IMR-90 (cell line): Measurements from ENCODE around the gene KLF9. TPM values are rescaled to one million over a fixed set of nuclear protein-coding genes. Genes with fewer than 3 reads are reported as not detected.

Source experiments
- ATAC-seq: fragments of 200-7000 bp; cut with Tn5 transposase; 2 replicates; pipeline ENCODE4 v1.9.1; 2020; ENCODE audit warnings: low read depth, mild to moderate bottlenecking, moderate library complexity
- BruUV-seq: library from RNA; stranded (reverse); fragments of 400-500 nt; replicated peaks from 2 replicates; lab custom pipeline; 2021; lab: Mats Ljungman, UMichigan
- CTCF ChIA-PET: fragments of 300-600 bp; formaldehyde crosslinking; extraction: SDS; loops from one replicate; lab custom pipeline; 2021; ENCODE audit warnings: antibody characterized with exemption; lab: Yijun Ruan, JAX
- POLR2A ChIA-PET: fragments of 300-600 bp; sonication (Branson Sonifier 250); formaldehyde crosslinking; loops from one replicate; lab custom pipeline; 2022; ENCODE audit warnings: antibody characterized with exemption; ENCODE audit not compliant: unreplicated experiment; lab: Charles Lee
- DNase-seq: peaks from one replicate; pipeline ENCODE4 v3.0.0; 2013
- H2AFZ ChIP-seq: replicated peaks from 2 replicates; pipeline ENCODE3; 2013; ENCODE audit warnings: low read length, mild to moderate bottlenecking; ENCODE audit not compliant: poor library complexity
- H2AK5ac ChIP-seq: 2 replicates; pipeline ENCODE4 v1.6.1; 2013; ENCODE audit warnings: low read depth, low read length, inconsistent platforms
- H2AK9ac ChIP-seq: replicated peaks from 2 replicates; pipeline ENCODE3; 2013; ENCODE audit warnings: mild to moderate bottlenecking, low read depth, low read length, moderate library complexity; ENCODE audit not compliant: poor library complexity
- H2BK120ac ChIP-seq: 2 replicates; pipeline ENCODE4 v1.6.1; 2013; ENCODE audit warnings: low read depth, low read length, inconsistent platforms
- H2BK15ac ChIP-seq: 3 replicates; pipeline ENCODE4 v1.6.1; 2013; ENCODE audit warnings: low read depth, low read length, inconsistent platforms
- H2BK20ac ChIP-seq: 2 replicates; pipeline ENCODE4 v1.6.1; 2013; ENCODE audit warnings: low read depth, mild to moderate bottlenecking, inconsistent platforms, low read length, moderate library complexity
- H2BK5ac ChIP-seq: 2 replicates; pipeline ENCODE4 v1.6.1; 2013; ENCODE audit warnings: mild to moderate bottlenecking, low read depth, low read length, inconsistent platforms; ENCODE audit not compliant: poor library complexity, severe bottlenecking
- H3K14ac ChIP-seq: replicated peaks from 2 replicates; pipeline ENCODE4 v1.6.1; 2013; ENCODE audit warnings: low read depth, low read length, inconsistent platforms
- H3K18ac ChIP-seq: 2 replicates; pipeline ENCODE4 v1.6.1; 2013; ENCODE audit warnings: low read depth, low read length, control low read depth
- H3K23ac ChIP-seq: 2 replicates; pipeline ENCODE4 v1.6.1; 2013; ENCODE audit warnings: low read depth, low read length, inconsistent platforms
- H3K27ac ChIP-seq: 2 replicates; pipeline ENCODE4 v1.5.1; 2013; ENCODE audit warnings: mild to moderate bottlenecking, control low read depth, low read length; ENCODE audit not compliant: insufficient read depth
- H3K27me3 ChIP-seq: 2 replicates; pipeline ENCODE4 v1.6.1; 2013; ENCODE audit warnings: low read length; ENCODE audit not compliant: control insufficient read depth, insufficient read depth
- H3K36me3 ChIP-seq: 2 replicates; pipeline ENCODE4 v1.6.1; 2013; ENCODE audit warnings: low read length, mixed read lengths; ENCODE audit not compliant: control insufficient read depth, insufficient read depth
- H3K4ac ChIP-seq: 2 replicates; pipeline ENCODE4 v1.6.1; 2013; ENCODE audit warnings: low read depth, low read length, inconsistent platforms
- H3K4me1 ChIP-seq: 2 replicates; pipeline ENCODE4 v1.6.1; 2013; ENCODE audit warnings: low read length, mixed read lengths; ENCODE audit not compliant: control insufficient read depth, insufficient read depth
- H3K4me2 ChIP-seq: 2 replicates; pipeline ENCODE4 v1.6.1; 2013; ENCODE audit warnings: low read depth, mild to moderate bottlenecking, control low read depth, low read length, moderate library complexity
- H3K4me3 ChIP-seq: 2 replicates; pipeline ENCODE4 v1.5.1; 2013; ENCODE audit warnings: low read depth, mild to moderate bottlenecking, control low read depth, low read length, moderate library complexity; ENCODE audit not compliant: insufficient read depth
- H3K56ac ChIP-seq: 2 replicates; pipeline ENCODE4 v1.6.1; 2013; ENCODE audit warnings: low read length, inconsistent platforms; ENCODE audit not compliant: insufficient read depth; ENCODE audit errors: extremely low read depth
- H3K79me1 ChIP-seq, 2 experiments: 2 replicates each; pipeline ENCODE4 v1.6.1; 2013; ENCODE audit warnings: low read length in 2 of 2, inconsistent platforms in 1 of 2, low read depth in 1 of 2
- H3K9ac ChIP-seq: 2 replicates; pipeline ENCODE4 v1.6.1; 2013; ENCODE audit warnings: low read depth, low read length, control low read depth
- H3K9me1 ChIP-seq: 2 replicates; pipeline ENCODE4 v1.6.1; 2013; ENCODE audit warnings: low read length, inconsistent platforms; ENCODE audit not compliant: insufficient read depth
- H3K9me3 ChIP-seq: 2 replicates; pipeline ENCODE4 v1.6.1; 2013; ENCODE audit warnings: low read length; ENCODE audit not compliant: control insufficient read depth, insufficient read depth
- H4K20me1 ChIP-seq: 2 replicates; pipeline ENCODE4 v1.6.1; 2013; ENCODE audit warnings: low read length, inconsistent platforms; ENCODE audit not compliant: insufficient read depth
- H4K5ac ChIP-seq: 2 replicates; pipeline ENCODE4 v1.6.1; 2013; ENCODE audit warnings: mild to moderate bottlenecking, low read depth, low read length, control low read depth
- H4K8ac ChIP-seq, 2 experiments: 2 replicates each; pipeline ENCODE4 v1.6.1; 2013; ENCODE audit warnings: low read depth in 2 of 2, low read length in 2 of 2, control low read depth in 1 of 2, inconsistent platforms in 1 of 2
- H4K91ac ChIP-seq: 2 replicates; pipeline ENCODE4 v1.6.1; 2013; ENCODE audit warnings: low read depth, low read length, inconsistent platforms; ENCODE audit not compliant: insufficient read depth
- CEBPB ChIP-seq: IDR thresholded peaks from 2 replicates; pipeline ENCODE4 v1.6.1; 2012; ENCODE audit warnings: low read depth, low read length, improper control_type of control experiment
- CTCF ChIP-seq: conservative IDR thresholded peaks from 2 replicates; pipeline ENCODE4 v1.5.1; 2012; ENCODE audit warnings: mild to moderate bottlenecking, low read depth, low read length, improper control_type of control experiment
- FOS ChIP-seq: fragments of 150-350 bp; IDR thresholded peaks from 2 replicates; pipeline ENCODE4 v1.6.1; 2016; ENCODE audit warnings: low read depth, low read length
- MAFK ChIP-seq: IDR thresholded peaks from 2 replicates; pipeline ENCODE4 v1.6.1; 2012; ENCODE audit warnings: low read depth, low read length, improper control_type of control experiment
- MAZ ChIP-seq: IDR thresholded peaks from 2 replicates; pipeline ENCODE4 v1.6.1; 2012; ENCODE audit warnings: low read depth, mild to moderate bottlenecking, low read length, improper control_type of control experiment, moderate library complexity, borderline replicate concordance
- MXI1 ChIP-seq: IDR thresholded peaks from 2 replicates; pipeline ENCODE4 v1.6.1; 2012; ENCODE audit warnings: low read depth, mild to moderate bottlenecking, low read length, moderate library complexity, borderline replicate concordance
- NFE2L2 ChIP-seq: fragments of 150-350 bp; IDR thresholded peaks from 2 replicates; pipeline ENCODE4 v1.6.1; 2016; ENCODE audit warnings: low read depth, mild to moderate bottlenecking, low read length
- POLR2A ChIP-seq: IDR thresholded peaks from 2 replicates; pipeline ENCODE4 v1.6.1; 2012; ENCODE audit warnings: mild to moderate bottlenecking, low read depth, low read length
- RCOR1 ChIP-seq: IDR thresholded peaks from 2 replicates; pipeline ENCODE4 v1.6.1; 2012; ENCODE audit warnings: mild to moderate bottlenecking, low read length, improper control_type of control experiment; ENCODE audit not compliant: insufficient replicate concordance
- RFX5 ChIP-seq: IDR thresholded peaks from 2 replicates; pipeline ENCODE4 v1.8.0; 2012; ENCODE audit warnings: low read depth, mild to moderate bottlenecking, low read length, moderate library complexity
- SMC3 ChIP-seq: fragments of 150-350 bp; IDR thresholded peaks from 2 replicates; pipeline ENCODE4 v1.6.1; 2016; ENCODE audit warnings: low read depth, mild to moderate bottlenecking, antibody characterized with exemption, low read length, moderate library complexity
- WGBS, 2 experiments: methylation state at CpG; one replicate each; pipeline versions ENCODE4 v1.1.5 to v1.1.7; 2013; ENCODE audit warnings: missing lambda C conversion rate in 2 of 2; ENCODE audit not compliant: insufficient read length in 1 of 2; ENCODE audit errors: extremely low coverage in 2 of 2; 5-methylcytosine and 5-hydroxymethylcytosine counted together
- dilution Hi-C: fragments of 300-500 bp; cut with HindIII; formaldehyde crosslinking; loops from one replicate; pipeline ENCODE4 v1.14.3; 2018; ENCODE audit warnings: low sequenced_read_pairs; ENCODE audit not compliant: unreplicated experiment
- in situ Hi-C: fragments of 300-500 bp; cut with MboI; formaldehyde crosslinking; loops from 3 replicates; pipeline ENCODE4 v1.14.3; 2019; ENCODE audit warnings: low sequenced_read_pairs, inconsistent platforms, mixed read lengths
- intact Hi-C: fragments of 100-400 bp; cut with micrococcal nuclease; formaldehyde crosslinking; loops from 2 replicates; pipeline ENCODE4 v1.10.0; 2022
- polyA plus RNA-seq, 3 experiments: library from polyadenylated mRNA; depleted of rRNA; stranded (reverse); fragments of >200 nt; gene quantifications; 2 replicates each; pipeline ENCODE4 v1.2.3, GENCODE V29; 2012; ENCODE audit warnings: low replicate concordance in 1 of 3
- total RNA-seq: library from RNA; depleted of rRNA; stranded (reverse); fragments of >200 nt; gene quantifications from 2 replicates; pipeline ENCODE4 v1.2.3, GENCODE V29; 2012
- TF ChIP-seq, protein P1 (sequence below): fragments of 150-350 bp; IDR thresholded peaks from 2 replicates; pipeline ENCODE4 v1.6.1; 2017; ENCODE audit warnings: mild to moderate bottlenecking, antibody characterized with exemption, low read length, low read depth

Gene KLF9
- total and polyA plus RNA-seq, 2 of the 4 experiments (the other 2 are of a cell fraction): 4.1 to 7.5 TPM

GRCh38 chr9:70347046-70347445 is 67.4 kb downstream of the KLF9 start:
- TF ChIP-seq CTCF: no peak
- no peak for TF ChIP-seq MAZ
- TF ChIP-seq SMC3: no peak
- TF ChIP-seq, protein P1, sequence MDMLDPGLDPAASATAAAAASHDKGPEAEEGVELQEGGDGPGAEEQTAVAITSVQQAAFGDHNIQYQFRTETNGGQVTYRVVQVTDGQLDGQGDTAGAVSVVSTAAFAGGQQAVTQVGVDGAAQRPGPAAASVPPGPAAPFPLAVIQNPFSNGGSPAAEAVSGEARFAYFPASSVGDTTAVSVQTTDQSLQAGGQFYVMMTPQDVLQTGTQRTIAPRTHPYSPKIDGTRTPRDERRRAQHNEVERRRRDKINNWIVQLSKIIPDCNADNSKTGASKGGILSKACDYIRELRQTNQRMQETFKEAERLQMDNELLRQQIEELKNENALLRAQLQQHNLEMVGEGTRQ: no peak
- no peak for TF ChIP-seq RFX5
- TF ChIP-seq FOS: no peak
- TF ChIP-seq NFE2L2: no peak
- TF ChIP-seq MXI1: no peak
- TF ChIP-seq RCOR1: no peak
- no peak for TF ChIP-seq POLR2A
- TF ChIP-seq CEBPB: no peak
- TF ChIP-seq MAFK: no peak
- ChIA-PET POLR2A (no interaction called here), CTCF (no interaction called here)
- H3K9me3 ChIP-seq: no peaks in the 10 kb centered on the region
- dilution Hi-C loops: no loop called here
- H2BK20ac ChIP-seq: no peak overlapping the region
- no peak overlapping the region for H3K4ac ChIP-seq
- H2AK9ac ChIP-seq: no peak overlapping the region
- no CpG with 5 or more reads among the region's 2 CpGs for WGBS, 2 experiments
- ATAC-seq (no peak), DNase-seq (no peak)
- no peak overlapping the region for H3K4me2 ChIP-seq
- H3K27me3 ChIP-seq: no peaks in the 10 kb centered on the region
- no peak overlapping the region for H3K9ac ChIP-seq
- no peaks in the 10 kb centered on the region for H3K4me1 ChIP-seq
- no peak overlapping the region for H3K18ac ChIP-seq
- intact Hi-C loops: loop anchor here (1.0 to 5.0 kb wide), 2 partner anchors 12 to 65 kb away; partner anchors contain the start of gene KLF9
- peaks cover 26% of the 10 kb centered on the region for H3K36me3 ChIP-seq
- H3K9me1 ChIP-seq: no peaks in the 10 kb centered on the region
- H4K20me1 ChIP-seq: no peaks in the 10 kb centered on the region
- H4K5ac ChIP-seq: no peak overlapping the region
- peaks cover 15 to 26% of the 10 kb centered on the region in 2 experiments for H3K79me1 ChIP-seq
- no peak overlapping the region for H2BK15ac ChIP-seq
- H3K4me3 ChIP-seq: no peak overlapping the region
- no peak overlapping the region for H4K91ac ChIP-seq
- H2AK5ac ChIP-seq: no peak overlapping the region
- no peak overlapping the region for H4K8ac ChIP-seq
- H3K14ac ChIP-seq: no peak overlapping the region
- H3K23ac ChIP-seq: peak overlapping the region; percentile 16; the same call in 1 of the 2 replicates
- H2BK5ac ChIP-seq: peak overlapping the region; percentile 24
- H3K27ac ChIP-seq: no peak overlapping the region
- H3K56ac ChIP-seq: no peak overlapping the region
- no peak overlapping the region for H2AFZ ChIP-seq
- BruUV-seq: no TSS peak
- H2BK120ac ChIP-seq: no peak overlapping the region
- in situ Hi-C loops: loop anchor here (5.0 to 10.0 kb wide), 2 partner anchors 138 to 255 kb away; no protein-coding TSS in a partner anchor
